Measurements from ENCODE around the gene HELZ2. TPM values are rescaled to one million over a fixed set of nuclear protein-coding genes. Genes with fewer than 3 reads are reported as not detected.

HELZ2 gene
- total and polyA plus RNA-seq, 2 of the 4 experiments (the other 2 are of a cell fraction): 4.7 to 10.6 TPM

DNA sequence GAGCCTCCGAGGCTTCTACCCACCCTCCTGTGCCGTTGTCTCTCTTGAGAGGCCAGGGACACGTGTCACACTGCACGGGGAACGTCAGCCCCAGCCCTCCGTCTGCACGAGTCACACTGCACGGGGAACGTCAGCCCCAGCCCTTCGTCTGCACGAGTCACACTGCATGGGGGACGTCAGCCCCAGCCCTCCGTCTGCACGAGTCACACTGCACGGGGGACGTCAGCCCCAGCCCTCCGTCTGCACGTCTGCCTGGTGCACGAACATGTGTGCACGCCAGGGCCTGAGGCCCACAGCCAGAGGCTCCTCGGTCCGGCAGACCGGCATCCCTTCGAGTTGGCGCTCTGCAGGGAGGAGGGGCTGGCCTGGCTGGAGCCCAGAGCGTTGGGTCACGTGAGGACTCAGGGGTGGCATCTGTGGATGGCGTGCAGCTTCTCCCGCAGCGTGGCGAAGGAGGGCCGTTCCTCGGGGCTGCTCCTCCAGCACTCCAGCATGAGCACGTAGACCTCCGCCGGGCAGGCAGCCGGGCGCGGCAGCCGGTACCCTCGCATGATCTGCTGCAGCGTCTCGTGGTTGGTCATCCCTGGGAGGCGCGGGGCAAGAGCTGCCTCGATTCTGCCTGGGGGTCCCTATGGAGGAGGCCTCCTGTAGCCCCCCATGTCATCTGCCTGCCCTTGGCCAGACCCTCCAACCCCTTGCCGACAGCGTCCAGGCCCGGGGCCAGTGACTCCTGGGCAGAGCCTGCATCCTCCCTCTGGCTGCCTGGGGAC lies 33.4 kb downstream of the HELZ2 start (continued):
- TF ChIP-seq POLR2A (IDR thresholded peaks at IDR 0.05; ENCODE audit: low read depth, low read length): no peak

DNA sequence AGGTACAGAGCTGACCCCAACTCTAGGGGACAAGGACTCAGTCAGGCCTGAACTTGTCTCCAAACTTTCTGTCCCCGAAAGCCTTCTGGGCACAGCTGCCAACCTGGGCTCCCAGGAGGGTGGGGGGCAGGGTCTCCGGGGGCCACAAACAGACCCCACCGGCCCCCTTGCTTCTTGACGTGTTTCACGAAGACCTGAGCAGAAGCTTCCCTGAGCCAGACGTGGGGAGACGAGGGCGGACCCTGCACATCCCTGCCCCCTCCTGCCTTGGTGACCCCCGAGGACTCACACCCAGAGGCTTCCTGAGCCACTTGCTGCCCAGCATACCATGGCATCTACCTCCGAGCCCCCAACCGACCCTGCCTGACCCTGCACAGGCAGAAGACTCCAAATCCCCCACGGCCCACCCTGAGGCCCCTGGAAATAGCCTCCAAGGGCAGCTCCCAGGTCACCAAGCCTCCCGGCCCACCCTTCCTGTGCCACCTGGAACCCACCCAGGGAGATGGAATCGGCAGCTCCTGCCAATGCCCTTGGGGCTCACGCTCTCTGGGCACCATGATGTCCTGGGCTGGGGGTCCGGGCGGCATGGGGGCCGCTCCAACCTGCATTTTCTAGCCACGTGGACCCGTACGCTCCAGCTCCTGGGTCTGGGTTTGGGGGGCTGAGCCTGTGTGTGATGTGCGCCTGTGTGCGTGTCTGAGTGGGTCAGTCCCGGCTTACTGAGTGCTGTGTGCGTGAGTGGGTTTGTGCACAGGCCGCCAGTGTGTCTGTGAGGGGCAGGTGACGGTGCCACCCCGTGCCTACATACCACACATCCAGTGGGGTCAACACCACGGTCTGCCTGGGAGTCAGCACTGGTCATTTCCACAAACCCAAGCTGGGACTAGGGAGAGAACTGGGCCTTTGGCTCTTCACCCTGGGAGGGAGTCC lies 34.3 kb downstream of the HELZ2 start:
- POLR2A ChIA-PET (ENCODE audit: unreplicated experiment): no interaction called here
- 90% methylated on average over 11 of the region's 29 CpGs; no CpG with 5 or more reads in 1 of the 2 experiments for WGBS, 2 experiments (ENCODE audit: extremely low coverage in 2 of 2, insufficient read length in 1 of 2)
- Histone ChIP-seq H2BK15ac (ENCODE audit: low read depth, low read length) (no peak overlapping the region), H2AK5ac (ENCODE audit: low read depth, low read length) (no peak overlapping the region; the same call in 1 of the 2 replicates), H3K18ac (ENCODE audit: low read depth, low read length) (no peak overlapping the region), H2BK20ac (ENCODE audit: low read depth, low read length) (no peak overlapping the region), H4K91ac (ENCODE audit: insufficient read depth, low read depth, low read length) (no peak overlapping the region), H3K14ac (replicated peaks; ENCODE audit: low read depth, low read length) (no peak overlapping the region), H3K36me3 (ENCODE audit: control insufficient read depth, insufficient read depth, low read length) (no peaks in the 10 kb centered on the region), H4K8ac (ENCODE audit: low read depth in 2 of 2, low read length in 2 of 2) (no peak overlapping the region), H3K27me3 (ENCODE audit: control insufficient read depth, insufficient read depth, low read length) (peaks cover 3% of the 10 kb centered on the region; the same call in 1 of the 2 replicates), H3K23ac (ENCODE audit: low read depth, low read length) (no peak overlapping the region), H3K9me3 (ENCODE audit: control insufficient read depth, insufficient read depth, low read length) (no peaks in the 10 kb centered on the region), H3K4me2 (ENCODE audit: low read depth, low read length) (no peak overlapping the region), H3K9me1 (ENCODE audit: insufficient read depth, low read length) (no peaks in the 10 kb centered on the region), H3K4me1 (ENCODE audit: control insufficient read depth, insufficient read depth, low read length) (peaks cover 3% of the 10 kb centered on the region; the same call in 1 of the 2 replicates), H3K4ac (ENCODE audit: low read depth, low read length) (no peak overlapping the region), H2BK120ac (ENCODE audit: low read depth, low read length) (no peak overlapping the region), H3K79me1 (ENCODE audit: low read depth in 1 of 2, low read length in 2 of 2) (no peaks in the 10 kb centered on the region), H3K27ac (ENCODE audit: insufficient read depth, low read length) (no peak overlapping the region), H2BK5ac (ENCODE audit: low read depth, low read length, poor library complexity, severe bottlenecking) (no peak overlapping the region), H3K56ac (ENCODE audit: extremely low read depth, insufficient read depth, low read length) (no peak overlapping the region), H2AK9ac (replicated peaks; ENCODE audit: low read depth, low read length, poor library complexity) (no peak overlapping the region), H3K9ac (ENCODE audit: low read depth, low read length) (no peak overlapping the region), H2AFZ (replicated peaks; ENCODE audit: low read length, poor library complexity) (peak overlapping the region; percentile 32), H4K5ac (ENCODE audit: low read depth, low read length) (no peak overlapping the region; the same call in 1 of the 2 replicates), H3K4me3 (ENCODE audit: insufficient read depth, low read depth, low read length) (no peak overlapping the region), H4K20me1 (ENCODE audit: insufficient read depth, low read length) (no peaks in the 10 kb centered on the region)
- in situ Hi-C loops (cut with MboI; ENCODE audit: low sequenced_read_pairs): loop anchor here (10.0 kb wide), 2 partner anchors 325 to 435 kb away; partner anchors contain the start of genes ABHD16B, SAMD10 and TPD52L2
- CTCF ChIA-PET: no interaction called here
- ATAC-seq (ENCODE audit: low read depth) (no peak), DNase-seq (no peak)
- no TSS peak for BruUV-seq (replicated peaks)
- TF ChIP-seq MAFK (IDR thresholded peaks at IDR 0.05; ENCODE audit: low read depth, low read length) (no peak), NFE2L2 (IDR thresholded peaks at IDR 0.05; ENCODE audit: low read depth, low read length) (no peak), POLR2A (IDR thresholded peaks at IDR 0.05; ENCODE audit: low read depth, low read length) (no peak)
- TF ChIP-seq, protein P1, sequence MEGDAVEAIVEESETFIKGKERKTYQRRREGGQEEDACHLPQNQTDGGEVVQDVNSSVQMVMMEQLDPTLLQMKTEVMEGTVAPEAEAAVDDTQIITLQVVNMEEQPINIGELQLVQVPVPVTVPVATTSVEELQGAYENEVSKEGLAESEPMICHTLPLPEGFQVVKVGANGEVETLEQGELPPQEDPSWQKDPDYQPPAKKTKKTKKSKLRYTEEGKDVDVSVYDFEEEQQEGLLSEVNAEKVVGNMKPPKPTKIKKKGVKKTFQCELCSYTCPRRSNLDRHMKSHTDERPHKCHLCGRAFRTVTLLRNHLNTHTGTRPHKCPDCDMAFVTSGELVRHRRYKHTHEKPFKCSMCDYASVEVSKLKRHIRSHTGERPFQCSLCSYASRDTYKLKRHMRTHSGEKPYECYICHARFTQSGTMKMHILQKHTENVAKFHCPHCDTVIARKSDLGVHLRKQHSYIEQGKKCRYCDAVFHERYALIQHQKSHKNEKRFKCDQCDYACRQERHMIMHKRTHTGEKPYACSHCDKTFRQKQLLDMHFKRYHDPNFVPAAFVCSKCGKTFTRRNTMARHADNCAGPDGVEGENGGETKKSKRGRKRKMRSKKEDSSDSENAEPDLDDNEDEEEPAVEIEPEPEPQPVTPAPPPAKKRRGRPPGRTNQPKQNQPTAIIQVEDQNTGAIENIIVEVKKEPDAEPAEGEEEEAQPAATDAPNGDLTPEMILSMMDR (conservative IDR thresholded peaks at IDR 0.05; ENCODE audit: low read depth, low read length): no peak
- intact Hi-C loops (cut with micrococcal nuclease): loop anchor here (2.0 to 10.0 kb wide), 4 partner anchors 115 to 518 kb away; partner anchors contain the start of genes RTEL1, STMN3 and UCKL1
- dilution Hi-C loops (cut with HindIII; ENCODE audit: low sequenced_read_pairs, unreplicated experiment): no loop called here
